NCI-H1048 (cell line): ENCODE measurements around the gene WRNIP1.

ENCODE experiments used
- DNase-seq: peaks from one replicate; lab custom pipeline; 2025; lab: John Stamatoyannopoulos, UW

Gene WRNIP1

DNA sequence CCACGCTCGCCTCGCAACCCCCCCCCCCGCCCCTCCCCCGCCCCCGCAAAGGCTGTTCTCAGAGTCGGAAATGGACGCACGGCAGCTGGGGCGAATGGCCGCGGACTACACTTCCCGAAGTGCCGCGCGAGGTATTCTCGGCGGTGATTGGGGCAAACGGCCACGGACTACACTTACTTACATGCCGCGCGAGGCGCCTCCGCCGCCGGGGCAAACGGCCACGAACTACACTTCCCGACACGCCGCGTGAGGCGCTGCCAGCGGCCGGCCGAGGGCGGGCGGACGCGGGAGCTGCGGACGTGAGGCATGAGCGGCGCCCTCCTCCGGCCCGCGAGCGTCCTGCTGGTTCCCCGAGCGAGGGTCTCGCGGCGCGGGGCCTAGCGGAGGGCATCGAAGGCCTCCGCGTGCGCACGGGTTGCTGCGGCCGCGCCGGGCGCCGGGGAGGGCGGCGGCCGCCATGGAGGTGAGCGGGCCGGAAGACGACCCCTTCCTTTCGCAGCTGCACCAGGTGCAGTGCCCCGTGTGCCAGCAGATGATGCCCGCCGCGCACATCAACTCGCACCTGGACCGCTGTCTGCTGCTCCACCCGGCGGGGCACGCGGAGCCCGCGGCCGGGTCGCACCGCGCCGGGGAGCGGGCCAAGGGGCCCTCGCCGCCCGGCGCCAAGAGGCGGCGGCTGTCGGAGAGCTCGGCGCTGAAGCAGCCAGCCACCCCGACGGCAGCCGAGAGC, at the start of gene WRNIP1:
Gene WRNIP1 (plus strand): TSS at position 228 of the 730 bp plus-strand sequence. CDS start 230 bp downstream, at position 458.
- peak; percentile 96 for DNase-seq

DNA sequence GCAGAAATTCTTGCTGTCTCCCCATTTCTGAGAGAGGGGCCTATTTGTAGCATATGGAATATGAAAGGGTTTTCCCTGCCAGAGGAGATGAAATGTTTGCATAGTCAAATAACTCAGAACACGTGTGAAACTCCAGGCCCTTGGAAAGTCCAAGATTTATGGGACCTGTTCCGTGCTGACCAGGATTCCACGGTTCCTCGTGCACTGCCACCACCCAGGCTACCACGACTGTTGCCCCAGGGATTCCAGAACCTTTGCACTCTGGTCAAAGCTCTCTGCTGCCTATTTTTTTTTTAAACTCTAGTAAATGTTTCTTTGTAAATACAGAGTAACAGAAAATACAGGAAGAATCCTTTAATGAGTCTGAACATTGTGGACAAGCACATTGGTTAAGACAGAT, 49.5 kb upstream of the WRNIP1 start:
- no peak for DNase-seq

DNA sequence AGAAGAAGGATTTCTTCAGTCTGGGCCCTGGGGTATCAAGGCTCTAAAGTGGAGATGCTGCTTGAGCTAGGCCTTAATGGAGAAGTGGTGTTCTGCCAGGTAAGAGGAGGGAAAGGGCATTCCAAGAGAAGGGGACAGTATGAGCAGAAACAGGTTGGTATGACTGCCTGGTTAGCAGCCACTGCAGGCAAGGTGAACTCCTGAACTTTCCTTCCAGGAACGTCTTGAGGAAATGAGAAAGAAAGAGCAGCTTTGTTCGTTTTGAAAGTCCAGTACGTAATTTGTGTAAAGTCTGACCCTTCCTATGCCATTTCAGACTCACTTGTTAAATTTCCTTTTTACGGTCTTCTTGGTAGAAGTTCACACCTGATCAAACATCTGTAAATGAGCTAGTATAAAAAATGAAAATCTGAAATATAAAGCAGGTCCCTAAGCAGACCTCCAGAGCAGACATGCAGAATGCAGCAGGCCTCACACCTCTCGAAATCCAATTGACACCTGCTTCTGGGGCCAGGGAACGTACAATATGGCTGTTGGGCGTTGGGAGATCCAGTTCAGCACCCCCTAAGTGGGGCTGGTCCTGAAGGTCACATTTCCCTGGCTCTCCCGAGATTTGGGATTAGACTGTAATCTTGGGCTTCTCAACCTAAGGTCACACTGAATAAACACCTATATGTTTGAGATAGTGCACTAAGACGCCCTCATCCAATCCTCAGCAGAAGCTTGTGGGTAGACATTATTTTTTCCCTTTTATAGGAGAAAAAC, 48.1 kb upstream of the WRNIP1 start:
- DNase-seq, result no peak

DNA sequence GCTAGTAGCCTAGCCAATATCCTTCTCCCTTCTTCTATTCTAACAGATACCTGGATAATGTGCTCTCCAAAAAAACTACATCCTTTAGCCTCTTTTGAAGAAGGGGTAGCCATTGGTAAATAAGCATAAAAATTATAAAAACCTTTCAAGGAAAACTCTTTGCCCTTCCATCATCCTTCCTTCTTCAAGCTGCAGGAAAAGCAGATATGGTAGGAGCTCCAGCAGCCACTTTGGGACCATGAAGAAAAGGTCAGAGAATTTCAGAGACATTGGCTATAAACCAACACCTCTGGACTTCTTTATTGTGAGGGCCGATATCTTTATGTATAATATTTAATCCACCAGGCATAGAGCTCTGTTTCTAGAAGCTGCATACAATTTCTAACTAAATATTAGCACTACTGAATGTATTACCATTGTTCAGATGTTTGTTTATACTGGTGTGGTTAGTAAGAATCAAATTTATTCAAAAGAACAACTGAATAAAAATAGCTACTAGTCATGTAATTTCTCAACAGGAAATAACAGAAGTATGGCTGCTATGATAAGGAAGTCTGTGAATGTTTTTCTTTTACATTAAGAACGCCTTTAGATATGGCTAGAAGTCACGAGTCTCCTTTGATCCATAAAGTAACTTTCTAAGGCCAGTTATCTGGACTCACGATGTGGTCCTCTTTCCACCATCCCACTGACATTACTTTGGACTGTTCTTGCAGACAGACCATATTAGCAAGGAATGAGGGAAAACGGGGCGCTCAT, 46.7 kb upstream of the WRNIP1 start:
- no peak for DNase-seq

DNA sequence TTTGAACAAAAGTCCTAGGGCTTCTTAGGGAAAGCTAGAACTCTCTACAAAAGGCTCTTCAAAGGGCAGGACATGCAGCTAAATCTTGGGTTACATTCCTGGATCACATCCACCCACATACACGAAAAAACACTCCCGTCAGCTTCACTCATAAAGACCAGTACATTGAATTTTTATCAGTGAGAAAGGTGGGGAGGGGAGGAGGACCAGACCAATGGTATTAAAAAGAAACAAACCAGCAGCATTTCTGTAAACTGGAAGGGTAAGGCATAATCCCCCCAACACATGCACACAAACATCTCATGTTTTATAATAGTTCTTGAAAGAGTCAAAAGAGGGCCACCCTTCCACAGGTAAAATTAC, 46.1 kb upstream of the WRNIP1 start:
- no peak for DNase-seq

DNA sequence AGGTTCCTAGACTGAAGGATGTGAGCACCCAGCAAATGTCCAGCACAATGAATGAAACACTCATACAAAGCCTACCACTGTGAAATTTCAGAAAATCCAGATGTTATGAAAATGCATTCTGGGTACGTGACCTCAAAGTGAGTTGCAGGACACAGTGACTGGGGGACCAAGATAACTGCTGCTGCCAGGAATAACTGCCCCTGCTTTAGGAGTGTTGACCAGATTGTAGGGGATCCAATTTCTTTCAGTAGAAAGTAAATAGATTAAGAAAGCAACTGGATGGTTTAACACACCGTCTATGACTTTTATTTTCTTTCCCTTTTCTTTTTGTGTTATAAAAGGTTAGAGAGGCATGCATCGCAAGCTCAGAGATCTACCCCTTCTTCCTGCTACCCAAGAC, 44.0 kb upstream of the WRNIP1 start:
- no peak for DNase-seq

DNA sequence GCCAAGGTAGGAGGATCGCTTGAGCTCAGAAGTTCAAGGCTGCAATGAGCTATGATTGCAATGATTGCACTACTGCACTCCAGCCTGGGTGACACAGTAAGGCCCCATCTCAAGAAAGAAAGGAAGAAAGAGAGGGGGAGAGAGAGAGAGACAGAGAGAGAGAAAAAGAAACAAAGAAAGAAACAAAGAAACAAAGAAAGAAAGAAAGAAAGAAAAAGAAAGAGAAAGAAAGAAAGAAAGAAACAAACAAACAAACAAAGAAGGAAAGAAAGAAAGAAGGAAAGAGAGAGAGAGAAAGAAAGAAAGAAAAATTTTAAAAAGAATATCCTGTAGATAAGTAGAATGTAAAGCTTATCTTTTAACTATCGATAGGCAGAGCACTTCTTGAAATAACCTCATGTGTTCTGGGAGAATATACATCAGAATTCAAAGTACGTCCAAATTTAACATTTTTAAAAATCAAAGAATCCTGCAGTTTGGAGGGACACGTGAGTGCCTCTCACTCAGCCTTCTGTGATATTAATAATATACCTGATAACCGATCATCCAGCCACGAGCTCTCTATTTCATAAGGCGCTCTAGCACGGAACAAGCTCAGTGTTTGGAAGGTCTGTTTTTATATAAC, 39.7 kb upstream of the WRNIP1 start:
- DNase-seq, result no peak

DNA sequence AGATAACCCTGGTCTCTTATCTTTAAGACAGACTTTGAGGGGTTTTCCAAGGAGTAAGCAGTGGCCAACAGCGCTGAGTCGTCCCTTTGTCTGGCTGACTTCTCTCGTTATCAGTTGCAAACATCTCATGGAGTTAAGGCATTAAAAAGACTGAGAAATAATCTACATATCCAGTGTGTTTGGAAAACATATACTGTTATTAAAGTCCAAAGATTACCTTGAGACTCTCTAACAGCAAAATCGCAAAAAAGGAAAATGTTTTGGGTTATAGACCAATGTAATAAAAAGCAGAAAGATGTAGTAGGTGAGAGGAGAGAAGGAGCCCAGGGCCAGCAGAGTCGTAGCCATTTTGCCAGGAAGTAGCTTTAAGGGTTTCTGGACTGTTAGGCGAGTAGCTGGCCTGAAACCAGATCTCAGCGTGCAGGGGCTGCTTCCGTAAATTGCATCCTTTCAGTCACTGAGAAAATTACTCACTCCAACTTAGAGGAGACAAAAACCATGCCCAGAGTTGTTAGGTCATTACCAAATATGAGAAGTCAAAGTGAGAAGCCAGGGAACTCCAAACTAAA, 39.1 kb upstream of the WRNIP1 start:
- DNase-seq, result no peak

DNA sequence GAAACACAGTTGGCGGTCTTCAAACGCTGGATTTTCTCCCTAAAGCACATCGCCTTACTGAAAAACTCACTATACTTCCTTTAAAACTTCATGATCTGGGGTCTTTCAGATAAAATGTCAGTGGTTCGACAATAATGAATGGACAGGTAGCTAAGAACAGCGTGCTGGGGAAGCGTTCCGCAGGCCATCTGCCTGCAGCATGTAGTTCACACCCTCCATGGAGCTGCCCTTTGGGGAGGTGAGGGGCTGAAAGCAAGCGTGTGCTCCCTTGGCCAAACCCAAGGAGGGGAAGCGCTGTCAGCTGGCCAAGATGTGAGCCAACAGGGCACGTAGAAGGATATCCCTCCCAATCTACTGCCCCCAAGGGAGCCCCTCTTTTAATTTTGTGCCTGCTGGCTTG, 35.3 kb upstream of the WRNIP1 start:
- no peak for DNase-seq

DNA sequence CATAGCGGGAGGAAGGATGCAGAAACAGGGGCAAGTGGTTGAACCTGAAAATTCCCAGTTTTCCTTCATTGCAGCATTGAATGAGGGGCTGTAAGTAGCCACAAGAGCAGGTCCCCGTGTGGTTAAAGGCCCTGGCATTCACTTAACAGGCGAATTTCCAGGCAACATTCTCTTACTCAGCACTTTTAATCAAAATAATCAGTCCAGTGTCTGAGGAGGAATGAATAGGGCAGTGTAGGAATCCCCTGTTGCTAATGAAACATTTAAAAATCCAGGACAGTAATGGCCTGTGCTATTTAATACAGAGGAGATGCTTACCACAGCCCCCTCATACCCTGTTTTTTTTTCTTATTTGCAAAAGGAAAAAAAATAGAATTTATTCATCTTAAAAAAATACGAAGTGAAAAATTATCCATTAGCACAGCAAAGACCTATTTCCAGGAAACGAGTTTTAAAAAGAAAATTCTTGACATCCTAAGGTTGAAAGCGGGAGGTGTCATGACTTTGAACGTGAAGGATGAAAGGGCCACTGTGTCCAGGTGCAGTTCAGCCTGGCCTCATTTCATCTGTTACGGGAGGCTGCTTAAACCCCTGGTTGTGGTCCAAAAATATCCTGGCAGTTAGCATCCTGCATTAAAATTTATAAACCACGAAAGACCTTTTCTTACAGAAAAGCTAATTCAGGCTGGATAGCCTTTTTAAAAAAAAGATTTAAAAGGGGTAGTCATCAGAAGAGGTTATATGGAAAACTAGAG, 34.7 kb upstream of the WRNIP1 start:
- no peak for DNase-seq

DNA sequence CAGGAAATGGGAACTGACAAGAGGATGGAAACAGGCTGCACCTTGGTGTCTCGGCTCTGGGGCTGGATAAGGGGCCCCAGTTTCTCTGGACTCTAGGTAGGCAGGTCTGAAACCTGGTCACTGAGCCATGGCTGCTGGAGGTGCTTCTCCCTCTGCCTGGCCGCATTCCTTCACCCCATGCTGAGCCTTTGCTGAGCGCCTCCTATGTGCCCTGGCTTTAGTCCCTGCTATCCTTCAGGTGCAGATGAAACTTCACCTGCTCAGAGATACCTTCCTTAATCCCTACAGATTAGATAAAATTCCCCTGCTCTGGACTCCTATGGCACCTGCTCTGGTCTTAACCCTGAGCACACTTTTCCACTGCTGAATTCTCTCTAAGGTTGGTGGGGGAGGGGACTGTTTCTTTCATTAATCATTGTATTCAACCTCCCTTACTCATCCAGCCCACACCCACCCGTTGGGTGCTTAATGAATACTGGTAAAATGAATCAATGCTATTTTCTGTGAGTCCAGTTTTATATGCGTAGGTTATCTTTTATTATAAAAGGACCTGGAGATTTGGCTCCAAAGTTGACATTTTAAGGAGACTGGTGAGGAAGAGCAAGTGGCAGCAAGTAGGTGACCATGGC, 33.8 kb upstream of the WRNIP1 start:
- no peak for DNase-seq

DNA sequence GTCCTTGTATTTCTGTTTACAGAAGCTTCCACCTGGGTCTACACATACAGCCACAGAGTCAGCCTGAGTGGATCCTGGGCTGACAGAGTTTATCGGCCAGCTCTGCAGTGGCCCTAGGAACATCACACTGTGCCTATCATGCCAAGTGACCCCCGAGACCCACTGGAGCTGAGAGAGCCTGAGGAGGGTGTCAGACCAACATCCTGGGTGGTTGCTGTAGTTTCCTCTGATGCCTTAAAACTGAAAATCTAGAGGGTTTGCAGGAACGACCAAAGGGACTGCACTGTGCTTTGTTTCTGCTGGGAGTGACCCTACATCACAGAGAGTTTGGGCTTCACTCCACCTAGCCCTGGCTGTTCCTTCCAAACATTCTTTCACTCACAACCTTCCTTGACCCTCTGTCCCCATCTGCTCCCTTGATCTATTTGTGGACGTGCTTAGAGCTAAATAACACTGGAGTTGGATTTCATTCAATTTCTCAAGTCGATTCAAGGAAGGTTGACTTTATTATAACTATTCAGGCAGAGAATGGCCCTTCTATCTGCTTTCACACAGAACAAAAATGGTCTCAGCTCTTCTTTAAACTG, 32.6 kb upstream of the WRNIP1 start:
- no peak for DNase-seq

DNA sequence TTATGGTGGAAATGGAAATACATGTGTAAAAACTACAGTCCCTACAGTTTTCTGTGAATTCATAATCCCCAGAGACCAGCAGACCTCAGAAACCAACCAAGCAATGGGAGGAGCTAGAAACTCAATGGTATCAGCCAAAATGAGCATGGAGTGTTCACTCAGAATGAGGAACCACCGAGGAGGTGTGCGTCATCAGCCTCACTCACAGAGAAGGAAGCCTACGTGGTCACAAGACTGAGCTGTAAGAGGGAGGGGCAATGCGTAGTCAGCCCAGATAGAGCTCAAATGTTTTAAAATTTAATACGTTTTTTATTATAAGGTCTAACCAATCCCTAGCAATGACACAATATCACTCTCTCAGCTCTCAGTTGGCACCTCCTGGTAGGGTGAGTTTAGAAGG, 31.9 kb upstream of the WRNIP1 start:
- no peak for DNase-seq

DNA sequence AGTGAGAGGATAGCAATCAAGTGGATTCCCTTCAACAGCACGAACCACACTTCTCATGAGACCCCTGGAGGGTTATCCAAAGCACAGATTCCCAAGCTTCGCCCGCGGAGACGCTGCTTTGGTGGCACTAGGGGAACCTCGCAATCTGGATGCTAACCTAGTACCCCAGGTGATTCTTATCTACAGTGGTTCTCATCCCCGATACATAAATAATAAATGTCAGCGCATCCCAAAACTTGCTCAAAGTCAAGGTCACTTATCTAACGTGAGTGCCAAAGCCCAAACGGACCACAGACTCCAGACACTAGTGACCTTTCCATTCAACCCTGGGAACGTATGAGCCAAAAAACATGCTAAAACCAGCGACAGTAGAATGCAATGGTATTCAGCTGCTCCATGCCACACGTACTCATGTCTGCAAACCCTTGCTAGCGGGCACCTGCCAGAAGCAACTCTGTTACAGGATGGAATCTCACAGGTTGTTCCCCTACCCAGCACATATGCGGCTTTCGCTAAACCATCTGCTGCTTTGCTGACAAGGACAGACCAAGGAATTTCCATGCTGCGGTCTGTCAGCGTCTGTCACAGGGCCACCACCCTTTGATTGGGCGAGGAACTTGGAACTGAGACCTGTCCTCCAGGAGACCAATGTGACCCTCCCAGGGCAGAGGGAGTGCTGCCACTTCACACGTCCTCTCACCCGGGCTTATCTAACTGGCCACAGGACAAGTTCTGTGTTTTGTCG, 31.3 kb upstream of the WRNIP1 start:
- DNase-seq, result no peak

DNA sequence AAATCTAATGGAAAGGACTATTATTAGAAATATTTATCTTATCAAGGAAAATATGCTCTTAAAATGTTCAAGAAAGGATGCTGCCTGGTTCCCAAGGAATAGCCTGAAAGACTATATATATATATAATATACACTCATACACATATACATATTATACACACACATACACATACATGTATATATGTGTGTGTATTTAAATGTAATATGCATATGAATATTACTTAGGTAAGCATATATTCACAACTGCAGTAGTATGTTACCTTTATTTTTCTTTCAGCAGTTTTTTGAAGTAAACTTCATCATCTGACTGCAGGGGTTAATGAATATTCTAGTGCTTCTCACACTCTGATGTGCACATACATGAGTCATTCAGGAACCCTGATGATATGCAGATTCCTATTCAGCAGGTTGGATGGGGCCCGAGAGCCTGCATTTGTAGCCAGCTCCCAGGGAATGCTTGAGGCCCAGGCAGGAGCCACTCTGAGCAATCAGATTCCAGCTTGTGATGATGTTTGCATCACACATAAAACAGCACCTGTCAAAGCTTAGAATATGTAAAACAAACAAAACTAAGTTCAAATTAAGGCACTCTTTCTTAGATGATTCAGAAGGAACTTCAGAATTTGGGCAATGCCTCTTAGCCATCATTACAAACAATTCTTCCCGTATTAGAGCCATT, 30.6 kb upstream of the WRNIP1 start:
- no peak for DNase-seq

DNA sequence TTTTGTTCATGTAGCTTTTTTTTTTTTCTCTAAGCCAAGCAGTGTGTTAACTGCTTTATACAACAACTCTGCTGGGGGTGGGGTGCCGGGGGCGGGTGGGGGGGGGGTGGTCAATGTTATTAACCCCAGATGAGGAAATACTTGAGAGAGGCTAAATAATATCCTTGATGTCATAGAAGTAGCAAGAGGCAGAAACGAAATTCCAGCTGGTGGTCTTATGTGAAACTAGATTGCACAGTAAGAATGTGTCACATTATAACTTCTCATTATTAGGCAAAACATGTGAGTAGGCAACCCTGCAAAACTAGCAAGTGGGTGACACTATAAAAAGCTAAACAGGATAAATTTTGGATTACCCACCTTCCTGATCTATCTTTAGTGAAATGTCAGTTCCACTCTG, 27.3 kb upstream of the WRNIP1 start:
- no peak for DNase-seq

DNA sequence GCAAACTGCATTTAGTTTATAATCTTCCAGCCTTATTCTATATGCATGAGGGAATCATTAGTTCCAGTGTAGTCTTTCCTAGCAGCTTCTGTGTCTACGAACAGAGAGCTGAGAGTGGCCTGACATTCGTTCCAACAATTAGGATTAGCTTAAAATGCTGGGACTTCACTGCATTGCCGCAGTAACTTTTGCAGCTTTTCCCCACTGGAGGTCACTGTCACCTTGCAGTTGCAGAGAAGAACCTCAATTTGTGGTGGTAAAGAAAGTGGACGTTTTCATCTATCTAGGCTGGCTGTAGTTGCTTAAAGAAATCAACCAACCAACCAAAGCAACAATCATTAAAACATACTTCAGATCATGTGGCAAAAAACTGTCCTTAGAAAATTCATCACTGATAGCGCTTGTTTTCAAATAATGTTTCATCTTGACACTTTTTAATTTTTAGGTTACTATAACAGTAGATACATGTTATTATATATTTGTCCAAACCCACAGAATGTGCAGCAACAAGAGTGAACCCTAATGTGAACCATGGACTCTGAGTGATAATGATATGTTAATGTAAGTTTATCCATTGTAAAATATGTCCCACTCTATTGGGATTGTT, 26.7 kb upstream of the WRNIP1 start:
- no peak for DNase-seq

DNA sequence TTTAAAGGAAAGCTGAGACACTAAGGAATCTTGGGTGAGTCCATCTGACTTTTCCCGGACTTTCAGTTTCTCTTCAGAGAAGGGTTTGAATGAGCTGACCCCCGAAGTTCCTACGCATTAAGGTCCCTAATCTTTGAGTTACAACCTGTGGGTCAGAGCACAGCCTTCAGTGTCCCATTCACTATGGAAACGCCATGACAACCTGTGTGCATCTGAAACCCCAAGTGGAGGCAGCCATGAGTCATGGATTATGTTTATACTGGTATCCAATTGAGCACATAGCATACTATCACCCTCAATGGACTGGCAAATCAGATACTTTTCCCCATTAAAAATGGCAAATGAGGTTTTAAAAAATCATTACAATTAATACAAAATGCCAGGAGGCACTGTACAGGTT, 25.9 kb upstream of the WRNIP1 start:
- DNase-seq, result no peak

DNA sequence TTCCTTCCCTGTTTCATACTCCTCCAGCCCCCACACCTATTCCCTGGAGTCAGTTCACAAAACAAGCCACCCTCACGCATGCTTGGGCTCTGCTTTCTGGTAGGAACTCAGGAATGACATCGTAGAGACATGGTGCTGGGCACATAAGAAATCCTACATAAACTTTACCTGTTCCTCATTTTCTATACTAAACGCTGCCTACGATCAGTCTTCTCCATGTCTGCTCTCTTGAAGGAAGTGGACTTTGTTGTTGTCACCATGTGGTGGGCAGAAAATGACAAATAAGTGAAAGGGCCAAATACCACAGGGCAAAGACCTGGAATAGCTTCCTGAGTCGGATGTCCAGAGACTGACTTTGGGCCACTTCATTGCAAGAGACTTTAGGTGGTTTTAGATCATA, 24.6 kb upstream of the WRNIP1 start:
- DNase-seq, result no peak
